Spleen (tissue), 11 donors: Measurements from ENCODE around the gene RPA1. TPM values are rescaled to one million over a fixed set of nuclear protein-coding genes. Genes with fewer than 3 reads are reported as not detected.

Experiments
- DNase-seq: peaks from one replicate; pipeline ENCODE4 v3.0.0-alpha.2; 2020
- H3K27ac ChIP-seq, 8 donors: fragments of 200-600 bp; sonication (generic) in 7 of 8; 1 replicate in 4 of 8; 2 replicates in 4 of 8; pipeline versions ENCODE4 v1.5.0 to v1.8.0; 2016 to 2021; ENCODE audit warnings: inconsistent platforms in 4 of 8, mild to moderate bottlenecking in 4 of 8, moderate library complexity in 1 of 8
- H3K27me3 ChIP-seq, 7 donors: fragments of 200-600 bp; sonication (generic) in 6 of 7; replicated peaks in 1 of 7; 1 replicate in 4 of 7; 2 replicates in 3 of 7; pipeline versions ENCODE4 v1.5.0 to v1.8.0; 2016 to 2021; ENCODE audit warnings: inconsistent platforms in 3 of 7, mild to moderate bottlenecking in 1 of 7
- H3K36me3 ChIP-seq, 6 donors: fragments of 200-600 bp; sonication (generic) in 5 of 6; 1 replicate in 4 of 6; 2 replicates in 2 of 6; pipeline versions ENCODE4 v1.5.0 to v1.8.0; 2016 to 2021; ENCODE audit warnings: inconsistent platforms in 2 of 6
- H3K4me1 ChIP-seq, 6 donors: fragments of 200-600 bp; sonication (generic) in 5 of 6; 1 replicate in 3 of 6; 2 replicates in 3 of 6; pipeline versions ENCODE4 v1.5.0 to v1.8.0; 2016 to 2021; ENCODE audit warnings: inconsistent platforms in 3 of 6
- H3K4me3 ChIP-seq, 8 donors: fragments of 200-600 bp; sonication (generic) in 7 of 8; 1 replicate in 4 of 8; 2 replicates in 4 of 8; pipeline versions ENCODE4 v1.5.0 to v1.8.0; 2016 to 2021; ENCODE audit warnings: inconsistent platforms in 4 of 8, mild to moderate bottlenecking in 4 of 8, moderate library complexity in 2 of 8
- H3K9me3 ChIP-seq, 8 donors: fragments of 200-600 bp; sonication (generic) in 7 of 8; 1 replicate in 4 of 8; 2 replicates in 4 of 8; pipeline versions ENCODE4 v1.5.0 to v1.8.0; 2016 to 2021; ENCODE audit warnings: inconsistent platforms in 4 of 8
- POLR2A ChIP-seq, 3 donors: fragments of 450-650 bp; IDR thresholded peaks; one replicate each; pipeline ENCODE4 v1.5.1; 2017; ENCODE audit warnings: antibody characterized with exemption in 3 of 3, mild to moderate bottlenecking in 1 of 3
- POLR2AphosphoS5 ChIP-seq, 3 donors: sonication (generic); formaldehyde crosslinking; IDR thresholded peaks; one replicate each; pipeline ENCODE4 v1.5.1; 2017; ENCODE audit warnings: antibody characterized with exemption in 3 of 3
- WGBS, 5 donors: extraction: QIAGEN DNeasy Blood & Tissue Kit in 3 of 5; methylation state at CpG; one replicate each; pipeline versions ENCODE4 v1.1.5 to v1.1.7; 2013 to 2018; 5-methylcytosine and 5-hydroxymethylcytosine counted together
- intact Hi-C: fragments of 100-400 bp; cut with DNase I; formaldehyde crosslinking; loops from one replicate; pipeline ENCODE4 v1.15.0; 2023; ENCODE audit warnings: low total_unique reads
- polyA plus RNA-seq, 3 donors: library from polyadenylated mRNA; stranded (reverse); fragments of 200-250 nt; gene quantifications; one replicate each; pipeline ENCODE4 v1.2.1, GENCODE V29; 2013
- total RNA-seq, 7 donors: library from RNA; depleted of rRNA in 3 of 7; stranded (reverse); fragments of >200 nt in 3 of 7; fragmentation: NEBNext Ultra II Directional in 4 of 7; extraction: Animal tissue kit (Norgen Biotek cat#: 25700) in 4 of 7; gene quantifications; one replicate each; pipeline versions ENCODE4 v1.1.0 to v1.2.1, GENCODE V29; 2016 to 2021
- TF ChIP-seq, protein P1 (sequence below), 11 experiments: fragments of 200-600 bp in 7 of 11; fragments of 450-650 bp in 4 of 11; sonication (generic) in 4 of 11; IDR thresholded peaks in 8 of 11; conservative IDR thresholded peaks in 3 of 11; 1 replicate in 7 of 11; 2 replicates in 4 of 11; pipeline versions ENCODE4 v1.4.0 to v1.8.0; 2016 to 2021; ENCODE audit warnings: antibody characterized with exemption in 11 of 11, inconsistent platforms in 4 of 11, mild to moderate bottlenecking in 1 of 11
- donor health status: healthy with polysubstance abuse.
- donor health status: DM: no; HTN: no; CAD: no; lungs with moderate emphysema.
- donor health status: DM: no; HTN: no; CAD: no.
- donor health status: Bipolar disorder and iron deficiency.
- donor health status: healthy.
- donor health status: DM: no; HTN: no; CAD: no.
- donor health status: DM: yes; HTN: yes; CAD: no.

The RPA1 gene
- total and polyA plus RNA-seq, 10 donors = 20.7 to 101 (median 35.1) TPM

DNA sequence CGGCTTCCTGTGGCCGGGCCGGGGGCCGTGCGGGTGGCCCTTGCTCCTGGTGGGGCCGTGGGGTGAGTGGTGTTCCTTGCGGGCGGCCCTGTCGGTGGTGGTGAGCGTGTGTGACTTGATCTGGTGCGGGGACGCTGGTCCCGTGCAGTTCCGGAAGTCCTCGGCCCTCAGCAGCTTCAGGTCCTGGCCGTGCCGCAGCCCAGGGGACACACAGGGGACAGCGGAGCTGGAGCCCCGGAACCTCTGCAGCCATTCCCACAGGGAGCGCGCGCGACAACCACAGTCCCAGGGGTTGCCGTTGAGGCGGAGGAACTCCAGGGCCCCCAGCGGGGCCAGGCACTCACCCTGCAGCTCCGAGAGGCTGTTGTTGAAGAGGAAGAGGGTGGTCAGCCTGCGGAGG lies 107.0 kb downstream of the RPA1 start:
- intact Hi-C loops = no loop called here
- peaks cover 0 to 11% (median 3%) of the 10 kb centered on the region in 6 donors for H3K4me1 ChIP-seq
- no peak overlapping the region for H3K27ac ChIP-seq
- H3K36me3 ChIP-seq = no peaks in the 10 kb centered on the region
- WGBS, 5 donors = 69 to 88% (median 86%) methylated on average over 17 to 28 of the region's 28 CpGs
- no peak overlapping the region for H3K4me3 ChIP-seq
- H3K9me3 ChIP-seq = no peaks in the 10 kb centered on the region
- peaks cover 0 to 10% (median 0%) of the 10 kb centered on the region in 7 donors for H3K27me3 ChIP-seq
- no peak for DNase-seq
- TF ChIP-seq, protein P1, sequence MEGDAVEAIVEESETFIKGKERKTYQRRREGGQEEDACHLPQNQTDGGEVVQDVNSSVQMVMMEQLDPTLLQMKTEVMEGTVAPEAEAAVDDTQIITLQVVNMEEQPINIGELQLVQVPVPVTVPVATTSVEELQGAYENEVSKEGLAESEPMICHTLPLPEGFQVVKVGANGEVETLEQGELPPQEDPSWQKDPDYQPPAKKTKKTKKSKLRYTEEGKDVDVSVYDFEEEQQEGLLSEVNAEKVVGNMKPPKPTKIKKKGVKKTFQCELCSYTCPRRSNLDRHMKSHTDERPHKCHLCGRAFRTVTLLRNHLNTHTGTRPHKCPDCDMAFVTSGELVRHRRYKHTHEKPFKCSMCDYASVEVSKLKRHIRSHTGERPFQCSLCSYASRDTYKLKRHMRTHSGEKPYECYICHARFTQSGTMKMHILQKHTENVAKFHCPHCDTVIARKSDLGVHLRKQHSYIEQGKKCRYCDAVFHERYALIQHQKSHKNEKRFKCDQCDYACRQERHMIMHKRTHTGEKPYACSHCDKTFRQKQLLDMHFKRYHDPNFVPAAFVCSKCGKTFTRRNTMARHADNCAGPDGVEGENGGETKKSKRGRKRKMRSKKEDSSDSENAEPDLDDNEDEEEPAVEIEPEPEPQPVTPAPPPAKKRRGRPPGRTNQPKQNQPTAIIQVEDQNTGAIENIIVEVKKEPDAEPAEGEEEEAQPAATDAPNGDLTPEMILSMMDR (IDR thresholded peaks at IDR 0.05 in 8 of 11, conservative IDR thresholded peaks at IDR 0.05 in 3 of 11) = no peak
- TF ChIP-seq POLR2A (IDR thresholded peaks at IDR 0.05) = no peak
- TF ChIP-seq POLR2AphosphoS5 (IDR thresholded peaks at IDR 0.05) = no peak

DNA sequence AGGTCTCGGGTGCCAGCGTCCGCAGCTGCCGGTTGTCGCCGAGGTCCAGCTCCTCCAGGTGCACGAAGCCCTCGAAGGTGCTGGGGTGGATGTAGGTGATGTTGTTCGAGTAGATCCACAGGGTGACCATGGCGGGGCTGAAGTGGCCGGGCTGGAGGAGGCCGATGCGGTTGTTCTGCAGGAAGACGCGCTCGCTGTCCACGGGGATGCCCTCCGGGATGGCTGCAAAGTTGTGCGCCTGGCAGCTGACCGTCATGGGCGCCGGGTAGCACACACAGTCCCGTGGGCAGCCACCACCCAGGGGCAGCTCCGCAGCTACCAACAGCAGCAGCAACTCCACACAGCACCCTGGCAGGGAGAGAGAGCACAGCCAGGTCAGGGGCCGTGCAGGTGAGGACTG lies 107.7 kb downstream of the RPA1 start:
- Histone ChIP-seq H3K36me3 (no peaks in the 10 kb centered on the region), H3K4me3 (no peak overlapping the region), H3K9me3 (no peaks in the 10 kb centered on the region), H3K27ac (no peak overlapping the region), H3K4me1 (peaks cover 0 to 11% (median 3%) of the 10 kb centered on the region in 6 donors), H3K27me3 (peaks cover 0 to 6% (median 0%) of the 10 kb centered on the region in 7 donors)
- no peak for TF ChIP-seq POLR2AphosphoS5 (IDR thresholded peaks at IDR 0.05)
- TF ChIP-seq, protein P1 (IDR thresholded peaks at IDR 0.05 in 8 of 11, conservative IDR thresholded peaks at IDR 0.05 in 3 of 11) = no peak
- no peak for TF ChIP-seq POLR2A (IDR thresholded peaks at IDR 0.05)
- 91 to 96% (median 94%) methylated on average over 22 to 25 of the region's 25 CpGs for WGBS, 5 donors
- intact Hi-C loops = no loop called here
- DNase-seq = no peak

DNA sequence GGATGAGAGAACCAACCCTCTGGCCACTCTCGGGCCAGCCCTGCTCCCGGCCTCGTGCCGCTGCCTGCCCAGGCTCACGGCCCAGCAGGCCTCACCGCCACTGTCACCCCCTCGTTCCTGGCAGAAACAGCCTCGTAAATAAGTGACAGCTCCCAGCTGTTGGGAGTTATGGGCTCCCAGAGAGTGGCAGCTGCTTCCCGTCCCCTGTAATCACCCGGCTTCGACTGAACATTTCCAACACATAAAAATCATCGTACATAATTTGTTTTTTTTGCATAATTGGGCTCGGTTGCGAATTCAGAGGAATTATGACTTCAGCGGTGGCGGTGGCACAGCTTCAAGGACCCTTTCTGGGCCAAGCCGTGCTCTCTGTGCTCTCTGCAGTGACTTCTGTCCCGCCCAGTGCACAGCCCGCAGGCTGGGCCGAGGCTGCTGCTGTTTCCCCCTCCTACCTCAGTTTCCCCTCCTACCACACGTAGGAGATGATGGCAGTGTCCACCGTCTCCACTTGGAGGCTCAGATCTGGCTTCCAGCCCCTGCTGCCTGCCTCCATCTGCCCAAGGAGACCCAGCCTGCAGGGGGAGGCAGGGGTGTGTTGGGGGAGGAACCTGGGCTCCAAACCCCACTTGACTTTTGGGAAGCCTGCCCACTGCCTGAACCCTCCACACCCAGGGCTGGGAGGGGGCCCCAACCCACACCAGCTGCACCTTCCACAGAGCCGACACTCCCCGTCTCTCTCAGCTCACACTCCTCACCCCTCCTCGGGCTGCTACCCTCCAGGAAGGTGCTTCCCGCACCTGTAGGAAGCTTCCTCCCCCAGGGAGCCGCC lies 110.4 kb downstream of the RPA1 start:
- intact Hi-C loops = no loop called here

DNA sequence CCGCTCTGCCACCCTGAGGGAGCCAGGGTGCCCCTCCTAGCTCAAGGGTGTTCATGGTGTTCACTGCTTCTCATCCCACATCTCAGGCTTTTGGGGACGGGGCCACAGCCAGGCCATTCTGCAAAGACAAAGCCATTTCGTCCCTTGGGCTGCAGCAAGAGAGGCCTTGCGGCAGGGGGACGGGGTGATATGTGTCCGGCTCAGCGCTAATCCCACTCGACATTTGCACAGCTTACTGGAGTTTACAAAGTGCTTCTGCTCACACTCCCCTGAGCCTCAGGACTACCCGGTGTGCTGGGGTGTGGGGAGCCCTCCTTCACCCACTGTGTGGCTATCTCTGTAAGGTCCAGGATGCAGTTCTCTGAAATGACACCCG lies 111.0 kb downstream of the RPA1 start:
- 79 to 89% (median 81%) methylated on average over 10 of the region's 10 CpGs for WGBS, 5 donors
- Histone ChIP-seq H3K36me3 (no peaks in the 10 kb centered on the region), H3K9me3 (no peaks in the 10 kb centered on the region), H3K27me3 (peaks cover 0 to 6% (median 0%) of the 10 kb centered on the region in 7 donors), H3K27ac (peak overlapping the region in 5 of 8 donors; percentile 26 to 63 (median 52)), H3K4me1 (peaks cover 0 to 16% (median 3%) of the 10 kb centered on the region in 6 donors), H3K4me3 (no peak overlapping the region)
- DNase-seq = no peak
- intact Hi-C loops = no loop called here
- TF ChIP-seq, protein P1 (IDR thresholded peaks at IDR 0.05 in 8 of 11, conservative IDR thresholded peaks at IDR 0.05 in 3 of 11) = no peak
- TF ChIP-seq POLR2A (IDR thresholded peaks at IDR 0.05) = no peak
- no peak for TF ChIP-seq POLR2AphosphoS5 (IDR thresholded peaks at IDR 0.05)

More for the DNA sequence above, 110.4 kb downstream of the RPA1 start:
- DNase-seq = no peak
- no peaks in the 10 kb centered on the region for H3K36me3 ChIP-seq
- H3K27ac ChIP-seq = peak overlapping the region in 7 of 8 donors; percentile 13 to 63 (median 46)
- H3K4me3 ChIP-seq = no peak overlapping the region
- TF ChIP-seq POLR2A (IDR thresholded peaks at IDR 0.05) (no peak), POLR2AphosphoS5 (IDR thresholded peaks at IDR 0.05) (peak; percentile 82 to 88 (median 85))
- TF ChIP-seq, protein P1 (IDR thresholded peaks at IDR 0.05 in 8 of 11, conservative IDR thresholded peaks at IDR 0.05 in 3 of 11) = no peak
- H3K4me1 ChIP-seq = peaks cover 0 to 16% (median 3%) of the 10 kb centered on the region in 6 donors
- 73 to 81% (median 79%) methylated on average over 20 to 27 of the region's 27 CpGs for WGBS, 5 donors
- H3K9me3 ChIP-seq = no peaks in the 10 kb centered on the region
- peaks cover 0 to 6% (median 0%) of the 10 kb centered on the region in 7 donors for H3K27me3 ChIP-seq
